HG03378 (cell line): Measurements from ENCODE around the gene PRSS38.
"Not testable (repeated sequence)": the region's sequence is repeated elsewhere in the genome, so short reads cannot be mapped to it uniquely, and the experiment has no call there.

Experiments used
- ATAC-seq: cut with Tn5 transposase; IDR thresholded peaks from one replicate; pipeline ENCODE4 v1.9.1; 2021; ENCODE audit warnings: mild to moderate bottlenecking, moderate library complexity; ENCODE audit not compliant: unreplicated experiment

Gene PRSS38

GRCh38 chr1:227838181-227838580 lies 22.7 kb downstream of the PRSS38 start:
- no peak for ATAC-seq

GRCh38 chr1:227841096-227841495 lies 25.6 kb downstream of the PRSS38 start:
- ATAC-seq, result no peak

GRCh38 chr1:227844320-227845146 lies 29.1 kb downstream of the PRSS38 start:
- ATAC-seq, result no peak

GRCh38 chr1:227845147-227845458 lies 29.6 kb downstream of the PRSS38 start:
- ATAC-seq, result no peak

- ATAC-seq, result no peak
Observed at GRCh38 chr1:227845519-227845918, 30.0 kb downstream of the PRSS38 start.

- ATAC-seq, result no peak
Observed at GRCh38 chr1:227846265-227846858, 30.9 kb downstream of the PRSS38 start.

- ATAC-seq, result not testable (repeated sequence)
Observed at GRCh38 chr1:227847046-227847445, 31.6 kb downstream of the PRSS38 start.

- no peak for ATAC-seq
Observed at GRCh38 chr1:227848430-227848932, 33.0 kb downstream of the PRSS38 start.

GRCh38 chr1:227849251-227849650 lies 33.8 kb downstream of the PRSS38 start:
- ATAC-seq, result no peak

GRCh38 chr1:227854189-227854588 lies 38.7 kb downstream of the PRSS38 start:
- no peak for ATAC-seq

GRCh38 chr1:227855687-227856086 lies 40.2 kb downstream of the PRSS38 start:
- no peak for ATAC-seq

GRCh38 chr1:227856147-227856858 lies 40.8 kb downstream of the PRSS38 start:
- ATAC-seq, result no peak

- no peak for ATAC-seq
Observed at GRCh38 chr1:227864882-227865281, 49.4 kb downstream of the PRSS38 start.

- ATAC-seq, result no peak
Observed at GRCh38 chr1:227869279-227869842, 53.9 kb downstream of the PRSS38 start.

GRCh38 chr1:227869851-227870305 lies 54.4 kb downstream of the PRSS38 start:
- ATAC-seq, result no peak

- ATAC-seq, result no peak
Observed at GRCh38 chr1:227870366-227870765, 54.9 kb downstream of the PRSS38 start.

GRCh38 chr1:227871892-227872291 lies 56.4 kb downstream of the PRSS38 start:
- ATAC-seq, result not testable (repeated sequence)

GRCh38 chr1:227877810-227878209 lies 62.3 kb downstream of the PRSS38 start:
- ATAC-seq, result not testable (repeated sequence)

- no peak for ATAC-seq
Observed at GRCh38 chr1:227880342-227880924, 65.0 kb downstream of the PRSS38 start.

- ATAC-seq, result no peak
Observed at GRCh38 chr1:227883073-227883520, 67.6 kb downstream of the PRSS38 start.
